NB4 (cell line): ENCODE data around the gene HTR5A.

Source experiments
- CTCF ChIP-seq: IDR thresholded peaks from one replicate; pipeline ENCODE4 v1.5.1; 2012; ENCODE audit warnings: low read depth, low read length
- MAX ChIP-seq: IDR thresholded peaks from 2 replicates; pipeline ENCODE4 v1.6.1; 2011; ENCODE audit warnings: low read depth, low read length

DNA sequence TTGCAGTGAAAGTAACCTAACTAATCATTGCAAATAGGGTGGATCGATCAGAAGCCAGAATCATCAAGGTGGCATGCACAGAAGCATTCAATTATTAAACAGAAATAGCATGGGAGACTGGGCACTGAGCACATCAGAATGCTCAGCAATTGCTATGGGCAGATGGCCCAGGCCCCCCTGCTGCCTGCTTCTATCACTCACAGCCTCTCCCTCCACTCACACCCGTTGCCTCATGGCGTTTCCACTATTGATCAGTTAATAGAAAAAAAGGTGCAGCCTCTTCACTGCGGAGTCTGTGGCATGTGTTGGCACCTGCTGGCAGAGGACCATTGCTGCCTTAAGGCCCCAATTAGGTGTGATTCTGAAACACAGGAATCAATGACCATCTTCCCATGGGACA lies 11.2 kb upstream of the HTR5A start:
- no peak for TF ChIP-seq CTCF
- no peak for TF ChIP-seq MAX
